OCI-LY7 (cell line): ENCODE data around the gene CLEC16A.

Source experiments
- CTCF ChIP-seq: fragments of 200-600 bp; sonication (generic); conservative IDR thresholded peaks from 2 replicates; pipeline ENCODE4 v1.5.1; 2014; ENCODE audit warnings: mild to moderate bottlenecking, antibody characterized with exemption, low read length, moderate library complexity, mixed read lengths
- EZH2phosphoT487 ChIP-seq: fragments of 200-600 bp; sonication (generic); IDR thresholded peaks from 2 replicates; pipeline ENCODE4 v1.6.1; 2018; ENCODE audit warnings: low read depth, borderline replicate concordance, mild to moderate bottlenecking, mixed run types, antibody characterized with exemption, low read length, moderate library complexity, mixed read lengths

DNA sequence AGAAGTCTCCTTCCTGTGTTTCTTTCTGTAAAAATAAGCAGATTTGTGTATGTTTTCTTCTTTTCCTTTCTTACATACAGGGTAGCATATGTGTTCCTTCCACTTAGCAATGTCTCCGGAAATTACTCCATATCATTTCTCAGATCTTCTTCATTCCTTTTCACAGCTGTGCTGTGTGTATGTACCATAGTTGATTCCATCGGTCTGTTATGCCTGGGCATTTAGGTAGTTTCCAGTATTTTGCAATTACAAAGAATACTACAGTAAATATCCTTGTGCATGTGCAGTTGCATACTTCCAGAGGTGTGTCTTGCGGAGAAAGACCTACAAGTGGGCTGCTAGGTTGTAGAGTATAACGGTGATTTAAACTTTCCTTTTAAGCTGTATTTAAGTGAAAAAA is 69.8 kb downstream of the CLEC16A start:
- TF ChIP-seq CTCF (no peak), EZH2phosphoT487 (no peak)
